Choroid plexus epithelial cell (primary cell): ENCODE results near the gene STT3B.

ENCODE experiments used
- DNase-seq: peaks from one replicate; pipeline ENCODE4 v3.0.0-alpha.2; 2010; ENCODE audit warnings: low read depth
- H3K4me3 ChIP-seq: 2 replicates; pipeline ENCODE4 v1.5.1; 2011; ENCODE audit warnings: low read depth, mild to moderate bottlenecking, control low read depth, low read length, moderate library complexity
- CTCF ChIP-seq: conservative IDR thresholded peaks from 2 replicates; pipeline ENCODE4 v1.5.1; 2011; ENCODE audit warnings: low read depth, mild to moderate bottlenecking, control low read depth, inconsistent platforms, low read length, moderate library complexity

Gene STT3B

DNA sequence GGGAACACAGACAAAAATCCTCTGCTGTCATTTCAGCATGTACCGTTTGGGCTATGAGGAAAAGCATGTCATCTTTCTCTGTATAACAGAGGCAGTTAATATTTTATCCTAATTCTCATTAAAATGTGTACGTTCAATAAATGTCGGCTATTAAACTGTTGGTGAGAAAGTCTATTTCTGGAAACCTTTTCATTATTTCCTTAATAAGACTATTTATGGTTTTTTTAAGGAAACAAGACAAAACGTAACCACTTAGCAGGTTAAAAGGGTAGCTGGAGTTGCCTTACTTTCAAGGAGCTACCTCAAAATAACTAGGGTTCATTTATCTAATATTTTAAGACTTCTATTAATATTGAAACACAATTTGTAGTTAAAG is 1.8 kb upstream of the STT3B start:
- DNase-seq = no peak
- peak overlapping the region; percentile 78 for H3K4me3 ChIP-seq
- no peak for TF ChIP-seq CTCF

DNA sequence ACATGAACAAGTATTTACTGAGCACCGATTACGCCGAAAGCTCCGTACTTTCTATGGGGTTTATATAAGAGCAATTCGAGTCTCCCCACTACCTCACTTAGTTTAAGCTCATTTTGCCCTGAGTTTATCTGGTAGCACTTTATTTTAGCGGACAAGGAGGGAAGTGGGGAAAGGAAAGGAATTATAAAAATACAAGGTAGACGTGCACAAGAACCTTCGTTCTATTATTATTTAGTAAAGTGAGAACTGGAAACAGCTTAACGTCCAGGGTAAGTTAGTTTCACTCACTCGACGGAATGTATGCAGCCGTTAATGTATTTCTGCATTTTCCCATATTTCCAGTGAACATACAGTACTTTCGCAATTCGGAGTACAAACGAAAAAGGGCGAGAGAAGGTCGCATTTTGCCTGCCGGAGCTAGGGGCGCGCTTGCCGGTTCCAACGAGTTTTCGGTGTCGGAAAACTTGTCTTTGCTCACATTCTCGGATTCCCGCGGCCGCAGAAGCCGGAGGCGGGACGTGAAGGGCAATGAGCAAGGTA is 1.2 kb upstream of the STT3B start:
- peak overlapping the region; percentile 78 for H3K4me3 ChIP-seq
- DNase-seq = no peak
- TF ChIP-seq CTCF = peak; percentile 53

GRCh38 chr3:31531992-31532586 is 636 bp upstream of the STT3B start:
- DNase-seq = peak; percentile 100
- H3K4me3 ChIP-seq = peak overlapping the region; percentile 85
- TF ChIP-seq CTCF = no peak

GRCh38 chr3:31533169-31534064 is 692 bp downstream of the STT3B start:
- peak; percentile 16 for TF ChIP-seq CTCF
- peak overlapping the region; percentile 85 for H3K4me3 ChIP-seq
- DNase-seq = peak; percentile 35

GRCh38 chr3:31534065-31534425 is 1.3 kb downstream of the STT3B start:
- DNase-seq = peak; percentile 40
- no peak for TF ChIP-seq CTCF
- H3K4me3 ChIP-seq = peak overlapping the region; percentile 85

DNA sequence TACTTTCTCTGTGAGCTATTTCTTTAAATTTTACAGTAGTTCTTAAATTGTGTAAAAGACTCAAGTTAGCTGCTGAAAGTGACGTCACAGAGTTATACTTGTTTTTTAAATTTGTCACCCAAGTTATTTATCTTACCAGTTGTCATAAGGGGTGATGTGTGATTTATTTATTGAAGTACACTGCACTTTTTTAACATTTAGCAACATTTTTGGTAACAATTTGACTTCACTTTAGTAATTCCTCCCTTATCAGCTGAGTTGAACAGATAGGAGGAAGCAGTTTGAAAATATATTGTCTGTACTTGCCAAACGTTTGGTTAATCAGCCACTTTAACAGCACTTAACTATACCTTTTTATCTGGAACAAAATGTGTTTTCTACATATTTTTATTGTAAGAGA is 3.8 kb downstream of the STT3B start:
- no peak for DNase-seq
- H3K4me3 ChIP-seq = no peak overlapping the region
- TF ChIP-seq CTCF = no peak

- TF ChIP-seq CTCF = no peak
- no peak overlapping the region for H3K4me3 ChIP-seq
Measured at GRCh38 chr3:31538801-31539200, 6.1 kb downstream of the STT3B start.

More at GRCh38 chr3:31538801-31539200, 6.1 kb downstream of the STT3B start:
- no peak for DNase-seq
